Measurements from ENCODE around the gene ZBTB49.

ZBTB49 gene

DNA sequence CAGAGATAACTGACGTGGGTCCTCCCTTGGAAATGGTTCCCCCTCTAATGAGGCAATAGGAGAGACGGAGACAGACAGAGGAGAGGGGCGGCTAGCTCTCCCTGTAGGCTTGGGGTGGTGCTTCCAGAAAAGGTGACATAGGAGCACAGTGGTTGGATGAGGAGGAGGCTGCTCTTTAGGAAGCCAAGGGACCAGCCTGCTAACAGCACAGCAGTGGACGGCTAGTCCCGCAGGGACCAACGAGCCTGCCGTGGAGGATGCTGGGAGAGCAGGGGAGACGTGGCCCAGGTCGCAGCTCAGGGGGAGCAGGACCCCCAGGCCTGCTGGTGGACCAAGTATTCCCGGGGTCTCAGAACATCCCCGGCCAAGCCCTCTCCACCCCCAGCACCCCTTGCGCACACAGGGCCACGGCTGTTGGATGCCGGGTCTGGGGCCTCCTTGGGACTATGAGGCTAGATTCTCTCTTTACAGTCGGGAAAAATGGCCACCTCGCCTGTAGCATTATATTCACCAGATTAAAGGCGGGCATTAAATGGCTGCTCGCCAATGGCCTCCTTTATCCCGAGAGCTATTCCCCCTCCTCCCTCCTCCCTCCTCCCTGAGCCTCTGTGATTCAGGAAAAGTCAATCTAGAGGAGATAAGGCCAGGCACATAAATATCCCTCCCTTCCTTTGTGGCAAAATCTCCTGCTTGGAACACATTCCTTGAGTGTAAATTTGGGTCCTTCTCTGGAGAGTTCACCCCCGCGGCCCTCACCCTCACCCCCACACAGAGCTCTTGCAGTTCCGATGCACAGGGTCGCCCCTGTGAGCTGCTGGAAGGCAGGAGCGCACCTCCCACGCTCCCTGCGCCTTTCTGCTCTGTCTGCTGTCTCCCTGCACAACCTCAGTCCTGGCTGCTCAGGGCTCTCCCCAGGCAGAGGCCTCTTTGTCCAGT is 66.3 kb downstream of the ZBTB49 start:
- no peak for DNase-seq (ENCODE audit: low read depth in 2 of 2)

DNA sequence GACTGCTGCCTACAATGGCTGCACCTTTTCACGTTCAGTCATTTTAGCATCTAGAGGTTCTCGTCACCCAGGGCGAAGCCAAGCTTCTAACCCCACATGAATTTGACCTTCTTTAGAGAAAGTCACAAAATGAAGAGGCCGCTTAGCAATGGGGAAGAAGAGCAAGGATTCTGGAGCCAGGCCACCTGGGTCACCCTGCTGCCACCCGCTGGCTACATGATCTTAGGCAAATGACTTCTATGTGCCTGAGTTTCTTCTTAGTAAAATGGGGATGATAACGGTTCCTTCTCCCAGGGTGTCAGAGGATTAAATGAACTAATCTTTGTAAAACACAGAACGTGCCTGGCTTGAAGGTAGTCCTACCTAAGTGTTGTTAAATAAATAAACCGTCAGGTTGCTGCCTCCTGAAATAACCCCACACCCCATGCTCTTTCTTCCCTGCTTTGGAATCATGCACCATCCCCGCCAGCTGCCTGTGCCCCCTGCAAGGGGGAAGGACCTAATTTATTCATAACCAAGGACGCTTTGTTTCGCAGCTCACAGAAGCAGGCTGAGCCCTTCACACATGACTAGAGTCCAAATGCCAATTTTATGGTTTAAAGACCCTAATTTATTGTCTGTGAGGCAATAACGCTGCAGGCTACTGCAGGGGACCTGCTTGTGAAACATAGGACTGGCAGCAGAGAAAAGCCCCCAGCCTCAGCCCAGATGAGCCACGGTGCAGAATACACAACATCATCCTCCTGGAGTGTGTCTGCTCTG is 68.2 kb downstream of the ZBTB49 start:
- no peak for DNase-seq (ENCODE audit: low read depth in 2 of 2)

DNA sequence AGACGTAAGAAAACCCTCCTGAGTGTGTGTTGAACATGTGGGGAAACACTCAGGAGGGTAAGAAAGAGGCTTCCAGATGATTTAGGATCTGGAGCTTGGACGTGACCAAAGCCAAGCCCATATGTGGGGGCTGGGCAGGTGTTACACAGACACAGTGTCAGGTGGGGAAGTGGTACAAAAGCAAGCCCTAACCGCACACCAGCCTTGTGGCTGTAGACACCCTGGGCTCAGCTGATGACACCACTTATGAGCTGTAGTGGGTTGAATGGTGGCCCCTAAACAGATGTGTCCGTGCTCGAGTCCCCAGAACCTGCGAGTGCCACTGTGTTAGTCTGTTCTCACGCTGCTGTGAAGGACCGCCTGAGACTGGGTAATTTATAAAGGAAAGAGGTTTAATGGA is 71.8 kb downstream of the ZBTB49 start:
- DNase-seq (ENCODE audit: low read depth in 2 of 2): no peak

DNA sequence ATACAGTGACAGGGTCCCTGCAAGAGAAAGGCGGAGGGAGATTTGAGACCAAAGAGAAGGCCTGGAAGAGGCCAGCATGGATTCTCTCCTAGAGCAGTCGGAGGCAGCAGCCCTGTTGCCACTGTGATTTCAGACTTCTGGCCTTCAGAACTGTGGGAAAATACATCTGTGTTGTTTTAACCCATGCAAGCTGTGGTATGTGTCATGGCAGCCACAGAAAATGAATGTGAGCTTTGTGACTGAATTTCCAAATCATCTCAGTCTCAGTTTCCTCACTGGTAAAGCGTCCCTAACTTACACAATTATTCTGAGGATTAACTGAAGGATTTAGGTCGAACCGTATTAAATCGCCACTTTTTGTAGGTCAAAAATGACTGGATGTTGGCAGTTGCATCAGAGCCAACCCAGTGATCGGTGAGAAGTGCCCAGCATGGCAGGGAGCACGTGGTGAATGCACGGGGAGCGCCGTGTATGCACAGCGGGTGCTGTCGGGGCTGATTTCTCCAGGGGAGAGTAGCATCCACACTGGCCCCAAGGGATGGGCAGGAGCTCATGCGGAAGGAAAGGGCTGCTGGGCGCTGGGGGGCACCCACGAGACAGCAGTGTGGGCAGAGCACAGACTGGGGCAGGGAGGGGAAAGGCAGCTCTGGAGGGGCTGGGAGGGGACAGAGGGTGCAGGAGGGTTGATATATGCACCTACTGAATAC is 73.1 kb downstream of the ZBTB49 start:
- DNase-seq (ENCODE audit: low read depth in 2 of 2): no peak

DNA sequence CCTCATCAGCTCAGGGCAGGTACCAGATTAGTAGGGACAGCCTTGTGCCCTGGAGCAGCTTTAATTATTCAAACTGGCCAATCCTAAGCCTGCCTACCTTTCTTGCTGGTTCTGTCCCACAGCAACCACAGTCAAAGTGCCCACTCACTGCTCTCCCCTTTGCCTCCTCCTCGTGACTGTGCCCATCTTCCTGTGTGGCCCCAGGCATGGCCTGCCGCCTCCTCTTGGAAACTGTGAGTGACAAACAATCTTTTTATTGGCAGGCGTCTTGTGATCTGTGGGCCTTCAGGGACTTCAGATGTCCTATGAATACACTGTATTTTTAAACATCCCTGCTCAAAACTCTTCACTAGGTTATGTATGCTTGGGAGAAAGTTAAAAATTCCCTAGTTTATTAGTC is 74.0 kb downstream of the ZBTB49 start:
- DNase-seq (ENCODE audit: low read depth in 2 of 2): no peak

DNA sequence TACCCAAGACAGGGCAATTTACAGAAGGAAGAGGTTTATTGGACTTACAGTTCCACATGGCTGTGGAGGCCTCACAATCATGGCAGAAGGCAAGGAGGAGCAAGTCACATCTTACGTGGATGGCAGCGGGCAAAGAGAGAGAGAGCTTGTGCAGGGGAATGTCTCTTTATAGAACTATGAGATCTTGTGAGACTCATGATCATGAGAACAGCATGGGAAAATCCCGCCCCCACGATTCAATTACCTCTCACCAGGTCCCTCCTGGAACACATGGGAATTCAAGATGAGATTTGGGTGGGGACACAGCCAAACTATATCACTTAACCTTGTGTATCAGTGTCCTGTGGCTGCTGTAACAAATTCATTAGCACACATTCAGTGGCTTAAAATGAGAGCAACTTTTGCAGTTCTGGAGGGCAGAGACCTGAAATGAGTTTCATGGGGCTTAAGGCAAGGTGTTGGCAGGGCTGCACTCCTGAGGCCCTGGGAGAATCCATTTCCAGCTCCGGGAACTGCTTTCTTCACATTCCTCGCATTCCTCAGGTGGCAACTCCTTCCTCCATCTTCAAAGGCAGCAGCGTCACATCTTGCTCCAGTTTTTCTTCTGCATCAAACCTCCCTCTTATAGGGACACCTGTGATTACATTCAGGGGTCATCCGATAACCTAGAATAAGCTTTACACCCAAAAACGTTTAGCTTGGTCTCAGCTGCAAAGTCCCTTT is 74.6 kb downstream of the ZBTB49 start:
- no peak for DNase-seq (ENCODE audit: low read depth in 2 of 2)

DNA sequence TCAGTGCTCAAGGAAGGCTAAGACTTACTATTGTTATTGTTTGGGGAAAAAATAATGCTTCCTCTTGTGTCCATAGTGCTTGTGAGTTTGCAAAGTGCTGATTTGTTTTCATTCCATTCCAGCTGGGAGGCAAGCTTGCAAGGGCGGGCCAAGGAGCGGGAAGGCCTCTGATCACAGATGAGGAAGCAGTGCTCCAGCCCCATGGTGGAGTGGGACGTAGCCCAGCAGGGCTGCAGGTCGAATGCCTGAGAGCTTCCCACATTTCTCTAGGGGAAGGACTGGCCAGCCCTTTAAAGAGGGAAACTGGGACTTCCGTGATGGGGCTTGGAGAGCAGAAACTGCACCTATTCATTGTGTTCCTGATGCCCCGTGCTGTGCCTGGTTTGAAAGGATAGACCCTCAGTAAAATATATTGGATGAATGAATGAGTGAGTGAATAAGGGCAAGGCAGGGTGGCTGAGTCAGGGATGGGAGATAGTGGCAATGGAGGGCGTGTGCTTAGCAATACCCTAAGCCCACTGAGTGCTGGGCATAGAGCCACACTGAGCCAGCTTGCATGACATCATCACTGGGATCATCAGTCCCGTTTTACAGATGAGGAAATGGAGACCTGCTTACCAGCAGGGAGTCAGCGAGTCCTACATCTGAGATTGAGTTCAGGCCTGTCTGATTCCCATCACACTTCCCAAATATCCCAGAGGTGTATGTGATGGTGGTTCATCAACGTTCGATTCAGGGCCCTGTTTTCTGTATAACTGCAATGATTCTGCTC is 78.9 kb downstream of the ZBTB49 start:
- no peak for DNase-seq (ENCODE audit: low read depth in 2 of 2)

Measured in stimulated activated CD8-positive, alpha-beta memory T cell treated with anti-CD3 and anti-CD28 coated beads, Interleukin-2, amount 100 ng/mL, for 48 hours (primary cell).